HG03097 (cell line): Measurements from ENCODE around the gene CDH23.
"Not testable (repeated sequence)": the region's sequence is repeated elsewhere in the genome, so short reads cannot be mapped to it uniquely, and the experiment has no call there.

Experiments
- ATAC-seq: cut with Tn5 transposase; IDR thresholded peaks from one replicate; pipeline ENCODE4 v1.9.1; 2021; ENCODE audit not compliant: unreplicated experiment, low FRiP score

The CDH23 gene

GRCh38 chr10:71590781-71591350 is 194.1 kb downstream of the CDH23 start:
- ATAC-seq, result no peak

- ATAC-seq, result no peak
Observed at GRCh38 chr10:71594934-71595571, 198.3 kb downstream of the CDH23 start.

GRCh38 chr10:71595649-71596048 is 198.9 kb downstream of the CDH23 start:
- ATAC-seq, result no peak

GRCh38 chr10:71596127-71596526 is 199.4 kb downstream of the CDH23 start:
- ATAC-seq, result no peak

- ATAC-seq, result no peak
Observed at GRCh38 chr10:71596759-71597158, 200.0 kb downstream of the CDH23 start.

GRCh38 chr10:71597821-71598498 is 201.2 kb downstream of the CDH23 start:
- ATAC-seq, result no peak

- no peak for ATAC-seq
Observed at GRCh38 chr10:71598621-71599055, 201.9 kb downstream of the CDH23 start.

- ATAC-seq, result no peak
Observed at GRCh38 chr10:71599518-71599917, 202.8 kb downstream of the CDH23 start.

- ATAC-seq, result not testable (repeated sequence)
Observed at GRCh38 chr10:71600242-71600641, 203.5 kb downstream of the CDH23 start.

- no peak for ATAC-seq
Observed at GRCh38 chr10:71600849-71601248, 204.1 kb downstream of the CDH23 start.

GRCh38 chr10:71601273-71601672 is 204.6 kb downstream of the CDH23 start:
- ATAC-seq, result no peak

- no peak for ATAC-seq
Observed at GRCh38 chr10:71603150-71603549, 206.4 kb downstream of the CDH23 start.

GRCh38 chr10:71603754-71604153 is 207.0 kb downstream of the CDH23 start:
- no peak for ATAC-seq

GRCh38 chr10:71604324-71605018 is 207.8 kb downstream of the CDH23 start:
- no peak for ATAC-seq

GRCh38 chr10:71605263-71605962 is 208.7 kb downstream of the CDH23 start:
- ATAC-seq, result no peak

GRCh38 chr10:71606257-71607081 is 209.7 kb downstream of the CDH23 start:
- ATAC-seq, result no peak

GRCh38 chr10:71607082-71607443 is 210.3 kb downstream of the CDH23 start:
- ATAC-seq, result no peak

- no peak for ATAC-seq
Observed at GRCh38 chr10:71608819-71609768, 212.4 kb downstream of the CDH23 start.

GRCh38 chr10:71610651-71611050 is 213.9 kb downstream of the CDH23 start:
- no peak for ATAC-seq
